Right renal cortex interstitium (tissue), 3 donors: ENCODE results near the gene FDX1. TPM values are rescaled to one million over a fixed set of nuclear protein-coding genes. Genes with fewer than 3 reads are reported as not detected.

Experiments used
- DNase-seq, 3 donors: peaks; one replicate each; pipeline ENCODE4 v3.0.0-alpha.2; 2013; ENCODE audit warnings: low read depth in 3 of 3, low spot score in 2 of 3
- polyA plus RNA-seq, 3 donors: library from polyadenylated mRNA; unstranded; fragments of 120-200 nt; gene quantifications; one replicate each; pipeline ENCODE4 v1.2.1, GENCODE V29; 2013; ENCODE audit not compliant: insufficient read length in 3 of 3

Gene FDX1
- polyA plus RNA-seq, 3 donors = 18.3 to 19.5 (median 18.3) TPM

DNA sequence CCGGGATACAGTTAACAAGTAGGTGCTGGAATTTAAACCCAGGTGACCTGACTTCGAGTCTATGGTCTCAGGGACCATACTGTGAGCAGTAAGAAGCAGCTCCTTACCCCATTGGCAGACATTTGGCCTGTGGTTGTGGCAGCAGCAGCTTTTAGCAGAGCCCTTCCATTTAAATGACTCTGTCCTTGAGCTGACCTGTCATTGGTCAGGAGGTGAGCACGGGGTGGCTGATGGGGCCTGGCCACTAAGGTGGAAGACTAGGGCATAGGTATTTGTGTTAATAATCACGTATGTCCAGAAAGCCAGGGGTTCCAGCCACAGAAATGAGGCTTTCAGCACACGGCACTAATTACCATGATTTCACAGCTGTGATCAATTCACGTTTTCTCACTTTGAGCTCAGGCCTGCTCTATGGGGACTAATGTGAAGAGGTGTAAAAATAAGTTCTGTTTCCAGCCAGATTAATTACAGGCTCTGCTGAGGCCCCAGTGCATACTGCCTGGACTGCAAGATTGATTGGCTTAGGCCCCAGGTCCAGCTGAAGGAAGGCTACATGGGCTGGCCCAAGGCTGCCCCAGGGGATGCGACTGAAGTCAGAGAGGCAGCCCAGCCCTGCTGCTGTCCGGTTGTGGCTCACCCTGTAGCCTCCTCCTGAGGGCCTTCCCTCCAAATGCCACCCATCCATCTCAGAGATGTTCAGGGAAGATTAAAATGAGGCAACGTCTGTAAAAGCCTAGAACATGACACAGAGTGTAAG, 76.0 kb downstream of the FDX1 start:
- no peak for DNase-seq

DNA sequence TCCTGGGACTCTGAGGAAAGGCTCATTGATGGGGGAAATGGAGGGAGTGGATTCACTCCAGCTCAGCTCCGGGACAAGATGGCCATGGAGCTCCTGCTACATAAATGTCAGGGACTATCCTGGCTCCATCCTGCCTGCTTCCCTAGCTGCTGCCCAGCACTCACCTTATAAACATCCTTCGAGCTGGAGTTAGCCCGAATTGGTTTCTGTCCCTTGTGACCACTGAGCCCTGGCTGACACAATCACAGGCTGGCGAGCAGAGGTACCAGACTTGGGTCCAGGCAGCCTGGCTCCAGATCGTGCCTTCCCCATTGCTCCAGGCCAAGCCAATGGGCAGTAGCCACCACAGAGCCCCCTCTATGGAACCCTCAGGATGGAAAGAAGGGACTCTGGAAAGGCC, 77.6 kb downstream of the FDX1 start:
- no peak for DNase-seq

DNA sequence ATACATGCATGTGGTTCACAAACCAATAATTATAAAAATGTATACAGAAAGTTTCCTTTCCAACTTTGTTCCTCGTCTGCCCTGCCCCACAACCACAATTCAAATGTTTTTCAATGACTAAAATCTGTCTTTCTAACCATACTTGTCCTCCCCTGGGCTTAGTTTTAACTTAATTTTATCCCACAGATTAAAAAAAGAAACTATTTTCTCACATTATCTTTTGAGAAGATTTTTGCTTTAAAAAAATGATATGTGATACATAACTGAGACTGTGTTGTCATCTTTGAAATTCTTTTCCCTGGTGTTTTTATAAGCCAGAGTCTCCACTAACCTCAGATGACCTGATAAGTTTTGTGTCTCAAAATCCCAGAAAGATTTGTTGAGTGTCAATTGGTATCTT, 79.0 kb downstream of the FDX1 start:
- no peak for DNase-seq

- DNase-seq = no peak
Measured at GRCh38 chr11:110509472-110509871, 79.7 kb downstream of the FDX1 start.

- DNase-seq = no peak
Measured at GRCh38 chr11:110512026-110512425, 82.3 kb downstream of the FDX1 start.

- no peak for DNase-seq
Measured at GRCh38 chr11:110513259-110513801, 83.6 kb downstream of the FDX1 start.

DNA sequence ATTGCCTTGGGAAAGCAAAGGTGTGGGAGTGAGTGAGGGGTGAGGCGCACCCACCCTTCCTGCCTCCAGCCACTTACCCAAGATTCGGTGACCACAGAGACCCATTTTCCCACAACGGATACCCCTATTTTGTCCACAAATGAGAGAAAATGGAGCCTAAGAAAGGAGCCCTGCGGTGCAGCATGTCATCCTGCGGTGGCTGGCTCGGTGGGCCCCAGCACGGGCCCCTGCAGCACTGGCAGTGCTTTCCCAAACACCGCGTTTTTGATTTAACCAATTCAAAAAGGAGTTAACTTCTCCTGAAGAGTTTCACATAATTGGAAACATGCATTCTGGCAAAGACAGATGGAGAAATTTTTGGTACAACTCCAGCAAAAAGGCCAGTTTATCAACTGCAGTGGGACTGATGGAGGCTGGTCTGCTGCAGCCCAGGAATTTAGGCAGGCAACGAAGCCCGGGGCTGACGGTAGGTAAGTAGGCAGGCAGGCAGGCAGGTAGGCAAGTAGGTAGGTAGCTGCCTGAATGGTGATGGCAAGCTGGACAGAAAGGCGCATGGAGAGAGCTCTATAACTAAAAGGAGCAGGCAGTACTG, 84.2 kb downstream of the FDX1 start:
- no peak for DNase-seq

Other genes with a start within 250 kb of the FDX1 start
- 100 to 1,000 TPM; 155 to 196 (median 165) TPM for gene RDX, start 133.3 kb upstream of the FDX1 start, polyA plus RNA-seq